Brain microvascular endothelial cell (primary cell): ENCODE results near the gene FNDC3B.

Experiments used
- DNase-seq: peaks from one replicate; pipeline ENCODE4 v3.0.0-alpha.2; 2020
- H3K27ac ChIP-seq: fragments of 250-450 bp; sonication (Bioruptor Pico); 2 replicates; pipeline ENCODE4 v1.5.1; 2020; ENCODE audit warnings: mild to moderate bottlenecking, moderate library complexity
- H3K27me3 ChIP-seq: fragments of 250-450 bp; sonication (Bioruptor Pico); replicated peaks from 2 replicates; pipeline ENCODE4 v1.5.1; 2020; ENCODE audit warnings: mild to moderate bottlenecking
- H3K36me3 ChIP-seq: fragments of 250-450 bp; sonication (Bioruptor Pico); replicated peaks from 2 replicates; pipeline ENCODE4 v1.5.1; 2020; ENCODE audit warnings: mild to moderate bottlenecking
- H3K4me3 ChIP-seq: 2 replicates; pipeline ENCODE4 v1.5.1; 2011; ENCODE audit warnings: low read depth, mild to moderate bottlenecking, control low read depth, low read length, moderate library complexity
- in situ Hi-C: cut with HindIII; loops from 2 replicates; pipeline ENCODE4 v1.10.0; 2017; ENCODE audit warnings: low sequenced_read_pairs, low pct_ligation_motif_present
- TF ChIP-seq, protein P1 (sequence below): IDR thresholded peaks from 2 replicates; pipeline ENCODE4 v1.5.1; 2011; ENCODE audit warnings: low read depth, mild to moderate bottlenecking, moderate library complexity, low read length, control low read depth, inconsistent platforms; ENCODE audit errors: missing control alignments

FNDC3B gene

DNA sequence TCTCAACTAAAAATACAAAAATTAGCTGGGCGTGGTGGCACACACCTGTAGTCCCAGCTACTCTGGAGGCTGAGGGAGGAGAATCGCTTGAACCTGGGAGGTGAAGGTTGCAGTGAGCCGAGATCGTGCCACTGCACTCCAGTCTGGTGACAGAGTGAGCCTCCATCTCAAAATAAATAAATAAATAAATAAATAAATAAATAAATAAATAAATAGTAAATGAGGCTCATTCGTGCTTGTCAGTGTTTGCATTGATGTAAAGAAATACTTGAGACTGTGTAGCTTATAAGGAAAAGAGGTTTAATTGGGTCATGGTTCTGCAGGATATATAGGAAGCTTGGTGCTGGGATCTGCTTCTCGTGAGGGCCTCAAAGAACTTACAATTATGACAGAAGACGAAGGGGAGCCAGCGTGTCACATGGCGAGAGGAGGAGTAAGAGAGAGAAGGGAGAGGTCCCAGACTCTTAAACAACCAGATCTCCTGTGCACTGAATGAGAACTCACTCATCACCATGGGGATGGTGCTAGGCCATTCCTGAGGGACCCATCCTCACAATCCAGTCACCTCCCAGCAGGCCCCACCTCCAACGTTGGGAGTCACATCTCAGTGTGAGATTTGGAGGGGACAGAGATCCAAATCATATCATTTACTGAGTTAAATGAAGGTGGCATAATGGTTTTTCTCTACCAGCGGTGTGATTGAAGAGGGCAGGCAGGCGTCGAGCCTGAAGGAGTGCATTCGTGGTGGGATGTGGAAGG lies 104.5 kb downstream of the FNDC3B start:
- DNase-seq = no peak
- in situ Hi-C loops = no loop called here
- peak overlapping the region; percentile 81 for H3K27ac ChIP-seq

DNA sequence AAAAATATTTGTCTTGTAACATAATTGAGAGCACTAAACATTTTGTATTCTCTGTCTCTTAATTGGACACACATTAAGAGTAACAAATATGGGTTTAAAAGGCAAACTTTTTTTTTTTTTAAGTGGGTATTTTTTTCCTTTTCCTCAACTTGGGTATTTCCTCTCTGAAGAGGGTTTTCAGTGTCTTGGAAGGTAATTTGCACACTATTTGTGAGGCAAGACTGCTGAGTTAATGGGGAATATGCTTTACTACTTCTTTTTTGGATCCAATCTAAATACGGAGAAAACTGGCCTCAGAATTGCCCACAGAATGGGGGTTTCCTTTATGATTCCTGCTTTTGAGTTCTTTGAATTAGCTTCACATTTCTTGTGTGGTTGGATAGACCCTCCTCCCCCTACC lies 105.2 kb downstream of the FNDC3B start:
- Histone ChIP-seq H3K27ac (peak overlapping the region; percentile 3), H3K36me3 (peaks cover 16% of the 10 kb centered on the region), H3K27me3 (no peaks in the 10 kb centered on the region), H3K4me3 (no peak overlapping the region)
- TF ChIP-seq, protein P1, sequence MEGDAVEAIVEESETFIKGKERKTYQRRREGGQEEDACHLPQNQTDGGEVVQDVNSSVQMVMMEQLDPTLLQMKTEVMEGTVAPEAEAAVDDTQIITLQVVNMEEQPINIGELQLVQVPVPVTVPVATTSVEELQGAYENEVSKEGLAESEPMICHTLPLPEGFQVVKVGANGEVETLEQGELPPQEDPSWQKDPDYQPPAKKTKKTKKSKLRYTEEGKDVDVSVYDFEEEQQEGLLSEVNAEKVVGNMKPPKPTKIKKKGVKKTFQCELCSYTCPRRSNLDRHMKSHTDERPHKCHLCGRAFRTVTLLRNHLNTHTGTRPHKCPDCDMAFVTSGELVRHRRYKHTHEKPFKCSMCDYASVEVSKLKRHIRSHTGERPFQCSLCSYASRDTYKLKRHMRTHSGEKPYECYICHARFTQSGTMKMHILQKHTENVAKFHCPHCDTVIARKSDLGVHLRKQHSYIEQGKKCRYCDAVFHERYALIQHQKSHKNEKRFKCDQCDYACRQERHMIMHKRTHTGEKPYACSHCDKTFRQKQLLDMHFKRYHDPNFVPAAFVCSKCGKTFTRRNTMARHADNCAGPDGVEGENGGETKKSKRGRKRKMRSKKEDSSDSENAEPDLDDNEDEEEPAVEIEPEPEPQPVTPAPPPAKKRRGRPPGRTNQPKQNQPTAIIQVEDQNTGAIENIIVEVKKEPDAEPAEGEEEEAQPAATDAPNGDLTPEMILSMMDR = no peak
- DNase-seq = no peak
- in situ Hi-C loops = no loop called here

More for the DNA sequence above, 104.5 kb downstream of the FNDC3B start:
- H3K27me3 ChIP-seq = no peaks in the 10 kb centered on the region
- H3K36me3 ChIP-seq = peaks cover 14% of the 10 kb centered on the region
- no peak overlapping the region for H3K4me3 ChIP-seq
- TF ChIP-seq, protein P1 = no peak

DNA sequence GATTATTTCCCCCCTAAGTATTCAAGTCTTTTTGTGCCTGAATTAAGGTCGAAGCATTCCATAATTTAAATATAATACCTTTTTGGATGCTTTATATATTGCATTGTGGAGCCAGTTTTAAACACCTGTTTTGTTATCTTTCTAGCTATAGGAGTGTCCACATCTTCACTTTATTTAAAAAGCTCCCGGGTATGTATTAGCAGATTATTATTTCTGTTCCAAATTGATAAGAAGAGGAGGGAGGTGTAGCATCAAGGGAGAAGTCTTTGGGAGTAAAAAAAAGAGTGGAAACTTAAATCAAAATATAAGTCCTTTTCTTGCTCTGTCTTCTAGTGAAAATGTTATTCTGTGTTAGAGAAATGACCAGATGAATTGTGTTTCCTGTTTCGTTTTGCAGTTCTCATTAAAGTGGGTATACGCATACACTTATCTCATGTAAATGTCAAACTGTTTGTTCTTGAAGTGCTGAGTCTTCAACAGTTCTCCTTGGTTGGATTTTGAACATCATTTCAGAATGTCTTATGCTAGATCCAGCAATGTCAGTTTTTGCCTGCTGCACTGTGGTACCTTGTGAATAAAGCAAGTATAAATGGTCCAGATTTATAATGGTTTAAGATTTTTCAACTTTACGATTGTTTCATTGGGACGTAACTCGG lies 105.8 kb downstream of the FNDC3B start:
- no peak for DNase-seq

DNA sequence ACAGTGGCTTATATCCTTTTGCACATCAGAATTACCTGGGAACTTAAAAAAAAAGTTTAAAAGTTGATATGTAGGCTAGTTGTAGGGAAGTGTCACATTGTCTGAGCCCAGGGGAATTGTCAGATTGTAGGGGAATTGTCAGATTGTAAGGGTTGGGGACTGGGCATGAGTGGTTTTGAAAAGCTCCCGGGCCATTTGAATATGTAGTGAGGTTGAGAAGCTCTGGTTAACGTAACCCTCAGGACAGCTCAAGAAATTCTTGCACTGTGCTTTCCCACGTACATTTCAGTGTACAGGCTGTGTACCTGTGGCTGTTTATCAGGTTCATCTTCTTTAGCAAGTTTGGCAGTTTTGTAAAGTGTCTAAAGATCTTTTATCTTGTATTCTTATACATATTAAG lies 107.0 kb downstream of the FNDC3B start:
- no peak overlapping the region for H3K27ac ChIP-seq
- no peaks in the 10 kb centered on the region for H3K27me3 ChIP-seq
- H3K4me3 ChIP-seq = no peak overlapping the region
- in situ Hi-C loops = no loop called here
- TF ChIP-seq, protein P1 = no peak
- no peak for DNase-seq
- peaks cover 16% of the 10 kb centered on the region for H3K36me3 ChIP-seq

More for the DNA sequence above, 105.8 kb downstream of the FNDC3B start:
- in situ Hi-C loops = no loop called here
- Histone ChIP-seq H3K4me3 (no peak overlapping the region), H3K27ac (no peak overlapping the region), H3K36me3 (peaks cover 16% of the 10 kb centered on the region), H3K27me3 (no peaks in the 10 kb centered on the region)
- TF ChIP-seq, protein P1 = no peak

DNA sequence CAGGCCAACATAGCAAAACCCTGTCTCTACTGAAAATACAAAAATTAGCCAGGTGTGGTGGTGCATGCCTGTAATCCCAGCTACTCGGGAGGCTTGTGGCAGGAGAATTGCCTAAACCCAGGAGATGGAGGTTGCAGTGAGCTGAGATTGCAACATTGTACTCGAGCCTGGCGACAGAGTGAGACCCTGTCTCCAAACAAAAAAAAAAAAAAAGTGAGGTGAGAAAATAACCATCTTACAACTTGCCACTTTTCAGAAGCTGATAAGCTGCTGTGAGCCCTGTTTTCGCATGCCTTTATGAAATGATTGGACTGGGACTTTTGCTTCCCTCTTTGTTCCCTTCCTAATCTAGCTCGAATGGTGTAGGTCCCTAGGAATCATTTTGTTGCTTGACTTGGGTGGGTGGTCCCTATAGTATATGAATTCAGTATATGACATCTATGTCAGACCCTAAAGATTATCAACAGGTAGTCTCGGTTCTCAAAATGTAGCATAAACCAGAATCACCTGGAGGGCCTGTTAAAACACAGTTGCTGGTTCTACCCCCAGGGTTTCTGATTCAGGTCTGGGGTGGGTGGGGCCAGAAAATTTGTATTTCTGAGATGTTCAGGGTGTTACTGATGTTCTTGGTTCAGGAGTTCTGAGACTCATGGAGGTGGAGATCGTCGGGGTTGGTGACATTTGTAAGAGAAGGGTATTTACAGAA lies 107.9 kb downstream of the FNDC3B start:
- TF ChIP-seq, protein P1 = no peak
- in situ Hi-C loops = no loop called here
- Histone ChIP-seq H3K36me3 (peaks cover 16% of the 10 kb centered on the region), H3K4me3 (no peak overlapping the region), H3K27ac (peak overlapping the region; percentile 37), H3K27me3 (no peaks in the 10 kb centered on the region)
- DNase-seq = no peak
